Femur (tissue), 1 donor: ENCODE measurements around the gene MDFIC.

Source experiments
- DNase-seq: peaks from one replicate; pipeline ENCODE4 v3.0.0-alpha.2; 2017

Gene MDFIC

DNA sequence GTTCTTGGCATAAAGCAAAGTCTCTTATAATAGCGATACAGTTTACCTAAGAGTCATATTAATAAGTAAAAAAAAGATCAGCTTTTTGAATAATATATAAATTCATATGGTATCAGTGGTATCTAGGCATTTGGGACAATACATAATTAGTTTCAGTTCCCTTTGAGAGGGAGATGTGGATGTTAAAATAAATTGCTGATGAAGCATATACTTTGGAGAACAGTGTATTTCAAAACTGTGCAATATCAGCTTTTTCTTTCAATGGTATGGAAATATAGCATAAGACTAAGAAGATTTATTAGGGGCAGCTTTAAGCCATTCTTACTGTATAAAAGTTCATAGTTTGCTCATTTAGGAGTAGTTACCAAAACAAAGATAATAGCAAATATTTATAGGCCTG lies 35.5 kb downstream of the MDFIC start:
- no peak for DNase-seq

DNA sequence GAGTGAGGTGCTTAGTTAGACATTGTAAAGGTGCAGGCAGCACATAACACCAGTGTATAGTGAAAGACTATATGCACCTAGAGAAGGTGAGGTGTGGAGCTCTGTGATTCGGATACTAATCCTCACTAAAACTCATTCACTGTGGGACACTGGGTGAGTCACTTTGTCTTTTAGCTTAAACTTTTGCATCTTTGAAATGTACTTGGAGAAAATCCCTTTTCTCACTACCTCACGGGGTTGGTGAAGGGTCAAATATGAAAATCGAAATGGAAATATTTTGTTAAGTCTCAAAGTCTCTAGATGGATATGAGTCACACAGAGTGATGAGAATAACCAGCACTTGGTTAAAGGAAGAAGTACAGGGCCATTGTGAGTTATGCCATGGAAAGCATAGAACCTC lies 38.0 kb downstream of the MDFIC start:
- DNase-seq = no peak

DNA sequence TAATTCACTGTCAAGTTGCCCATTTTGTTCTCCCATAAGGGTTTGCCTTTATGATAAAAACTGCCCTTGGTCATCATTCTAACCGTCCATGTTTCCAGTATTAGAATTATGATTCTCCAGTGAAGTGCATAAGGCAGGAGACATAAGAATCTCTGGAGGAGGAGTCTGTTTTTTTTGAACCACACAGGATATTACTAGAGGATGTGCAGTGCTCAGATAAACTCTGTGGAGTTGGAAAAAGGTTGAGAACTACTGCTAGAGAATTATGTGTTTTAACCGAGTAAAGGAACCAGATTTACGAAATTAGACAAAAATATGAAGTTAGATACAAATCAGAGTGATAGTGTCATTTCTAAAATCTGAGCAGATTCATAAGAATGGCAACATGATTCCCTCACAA lies 40.5 kb downstream of the MDFIC start:
- no peak for DNase-seq

DNA sequence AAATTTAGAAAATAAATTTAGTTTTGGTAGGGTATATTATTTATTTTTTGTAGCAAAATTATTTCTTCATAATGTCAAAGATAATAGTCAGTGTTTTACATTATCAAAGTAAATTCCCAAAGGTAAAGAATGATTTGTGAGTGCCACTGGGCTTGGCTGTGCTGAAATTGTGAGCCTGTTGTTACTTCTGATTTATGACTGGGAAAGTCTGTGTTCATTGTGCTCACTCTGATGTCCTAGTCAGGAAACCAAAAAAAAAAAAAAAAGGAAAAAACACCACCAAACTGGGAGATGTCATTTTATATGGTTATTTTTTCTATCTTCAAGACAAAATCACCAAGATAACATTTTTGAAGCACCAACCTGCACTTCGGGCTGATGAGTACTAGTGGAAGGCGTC lies 44.3 kb downstream of the MDFIC start:
- DNase-seq = no peak

DNA sequence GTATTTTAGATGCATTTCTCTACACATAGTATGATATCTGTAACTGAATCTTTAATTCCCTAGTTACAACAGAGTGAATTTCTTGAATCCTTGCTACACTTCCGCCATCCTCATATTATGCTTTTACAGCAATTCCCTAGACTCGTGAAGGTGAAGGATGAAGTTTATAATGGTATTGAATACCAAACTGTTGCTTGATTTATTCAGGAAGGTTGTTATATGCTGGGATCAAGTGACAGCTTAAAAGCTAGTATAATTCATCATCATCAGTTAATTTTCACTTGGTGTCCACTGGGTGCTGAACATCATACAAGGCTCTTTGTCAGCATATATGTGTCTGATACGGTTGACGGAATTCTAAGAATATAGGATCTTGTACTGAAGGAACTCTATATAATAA lies 47.2 kb downstream of the MDFIC start:
- DNase-seq = no peak

DNA sequence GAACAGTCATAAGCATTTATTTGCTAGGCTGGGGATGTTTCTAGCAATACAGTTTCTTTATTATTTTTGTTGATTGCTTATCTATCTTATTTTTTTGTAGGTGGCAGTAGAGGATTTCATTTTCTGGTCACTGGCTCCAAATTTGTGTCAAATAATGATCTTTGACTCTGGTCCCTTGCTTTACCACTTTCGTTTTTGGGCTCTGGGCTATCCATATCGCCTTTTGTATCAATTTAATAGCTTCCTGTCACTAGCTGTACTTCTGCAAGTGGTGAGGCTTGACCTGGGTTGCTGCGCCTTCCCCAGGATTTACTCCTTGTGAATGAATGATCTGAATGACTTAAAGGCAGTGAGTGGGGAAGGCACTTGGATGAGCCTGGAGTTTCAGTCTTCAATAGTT lies 48.4 kb downstream of the MDFIC start:
- no peak for DNase-seq

DNA sequence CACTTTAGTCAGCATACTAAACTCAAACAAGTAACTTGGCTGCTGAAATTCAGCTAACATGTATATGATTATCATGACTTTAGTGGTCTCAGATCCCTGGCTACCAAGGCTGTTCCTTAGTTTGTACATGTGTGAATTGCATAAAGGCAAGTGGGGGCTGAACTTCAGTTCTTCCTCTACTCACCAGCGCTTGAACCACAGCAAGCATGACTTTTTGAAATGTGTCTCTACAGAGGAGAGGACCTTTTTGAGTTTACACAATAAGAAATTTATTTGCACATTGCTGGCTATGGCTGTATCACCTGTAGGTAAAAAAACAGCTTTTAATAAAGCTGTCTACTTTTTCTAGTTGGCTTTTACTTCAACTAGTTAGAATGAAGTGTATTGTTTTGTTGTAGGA lies 48.8 kb downstream of the MDFIC start:
- DNase-seq = no peak

DNA sequence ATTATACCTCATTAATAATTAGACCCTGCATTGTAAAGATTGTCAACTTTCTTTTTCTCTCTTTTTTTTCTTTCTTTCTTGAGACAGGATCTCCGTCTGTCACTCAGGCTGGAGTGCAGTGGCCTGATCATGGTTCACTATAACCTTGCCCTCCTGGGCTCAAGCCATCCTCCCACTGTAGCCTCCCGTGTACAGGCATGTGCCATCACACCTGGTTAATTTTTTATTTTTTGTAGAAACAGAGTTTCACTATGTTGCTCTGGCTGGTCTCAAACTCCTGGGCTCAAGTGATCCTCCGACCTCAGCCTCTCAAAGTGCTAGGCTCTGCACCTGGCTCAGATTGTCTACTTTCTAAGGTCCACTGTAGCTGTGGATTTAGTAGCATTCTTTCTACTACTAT lies 50.7 kb downstream of the MDFIC start:
- no peak for DNase-seq

DNA sequence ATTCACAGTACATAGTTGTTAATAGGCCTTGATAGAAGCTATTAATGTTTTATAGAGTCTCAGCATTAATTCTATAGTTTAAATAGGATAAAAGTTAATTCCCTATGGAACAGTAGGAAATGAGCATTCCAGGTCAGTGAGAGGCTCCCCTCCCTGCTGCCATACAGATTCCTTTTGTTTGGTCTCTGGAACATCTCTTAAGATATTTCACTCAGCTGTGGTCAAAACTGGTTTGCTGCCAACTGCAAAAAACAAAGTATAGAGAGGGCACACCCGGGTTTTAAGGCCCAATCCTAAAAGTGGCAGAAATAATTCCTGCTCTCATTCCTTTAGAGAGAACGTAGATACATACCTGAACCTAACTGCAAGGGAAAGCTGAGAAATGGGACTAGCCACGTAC lies 51.3 kb downstream of the MDFIC start:
- peak; percentile 24 for DNase-seq

DNA sequence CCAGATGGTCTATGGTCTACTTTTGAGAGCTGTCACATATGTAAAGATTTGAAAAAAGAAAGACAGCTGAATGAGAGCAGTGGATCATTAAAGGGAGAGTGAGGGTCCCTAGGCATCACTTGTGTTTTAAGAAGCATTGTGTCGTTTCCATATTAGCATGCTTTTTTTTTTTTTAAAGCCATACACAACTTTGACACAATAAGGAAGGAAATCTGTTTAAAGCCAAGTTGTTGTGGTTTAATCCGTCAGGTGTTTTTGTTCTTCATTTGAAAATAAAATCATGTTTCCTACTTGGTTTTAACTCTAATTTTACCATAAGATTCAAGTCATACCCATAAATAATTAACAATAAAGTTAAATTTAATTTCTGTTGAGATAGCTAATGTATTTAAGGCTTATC lies 53.5 kb downstream of the MDFIC start:
- no peak for DNase-seq

DNA sequence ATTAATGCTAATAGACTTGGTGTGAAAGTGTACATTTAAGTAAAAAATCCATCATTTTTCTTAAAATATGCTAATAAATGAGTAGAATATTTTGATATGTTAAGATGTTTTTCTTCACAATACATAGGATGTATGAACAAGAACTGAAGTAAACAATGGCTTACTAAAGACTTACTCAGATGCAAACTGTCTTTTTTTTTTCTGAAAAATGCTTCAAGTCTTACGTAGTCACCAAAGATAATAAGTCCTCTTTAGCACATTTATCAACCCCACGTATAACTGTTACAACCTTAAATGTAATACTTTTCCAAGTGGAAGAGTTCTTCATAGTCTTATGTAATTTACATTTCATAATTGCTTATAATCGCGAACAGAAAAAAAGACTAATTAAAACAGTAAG lies 54.8 kb downstream of the MDFIC start:
- DNase-seq = no peak

DNA sequence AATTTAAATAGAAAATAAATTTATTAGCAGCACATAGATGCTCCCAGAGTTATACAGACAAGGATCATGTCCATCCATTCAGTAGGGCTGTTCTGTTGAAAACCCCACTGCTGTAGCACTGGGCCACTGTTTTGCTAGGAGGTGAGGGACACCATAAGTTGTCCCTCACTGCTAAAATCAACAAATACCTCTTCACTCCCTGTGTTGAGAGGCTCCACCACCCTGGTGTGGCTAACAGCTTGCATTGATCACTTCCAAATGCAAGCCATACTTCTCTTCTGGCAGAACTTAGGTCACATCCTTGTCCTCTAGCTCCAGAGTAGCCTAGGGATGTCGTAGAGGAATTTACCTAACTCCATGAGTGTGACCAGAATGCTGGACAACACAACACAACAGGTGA lies 55.4 kb downstream of the MDFIC start:
- DNase-seq = no peak

DNA sequence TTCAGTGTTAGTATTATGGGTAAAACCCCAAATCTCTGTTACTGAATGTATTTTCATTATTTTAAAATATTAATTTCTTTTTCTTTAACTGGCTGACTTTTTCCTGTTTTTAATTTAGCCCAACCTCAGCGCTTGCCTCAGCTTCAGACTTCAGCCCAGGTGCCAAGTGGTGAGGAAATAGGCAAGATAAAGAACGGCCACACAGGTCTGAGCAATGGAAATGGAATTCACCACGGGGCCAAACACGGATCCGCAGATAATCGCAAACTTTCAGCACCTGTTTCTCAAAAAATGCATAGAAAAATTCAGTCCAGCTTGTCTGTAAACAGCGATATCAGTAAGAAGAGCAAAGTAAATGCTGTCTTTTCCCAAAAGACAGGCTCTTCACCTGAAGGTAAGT lies 57.5 kb downstream of the MDFIC start:
- no peak for DNase-seq

DNA sequence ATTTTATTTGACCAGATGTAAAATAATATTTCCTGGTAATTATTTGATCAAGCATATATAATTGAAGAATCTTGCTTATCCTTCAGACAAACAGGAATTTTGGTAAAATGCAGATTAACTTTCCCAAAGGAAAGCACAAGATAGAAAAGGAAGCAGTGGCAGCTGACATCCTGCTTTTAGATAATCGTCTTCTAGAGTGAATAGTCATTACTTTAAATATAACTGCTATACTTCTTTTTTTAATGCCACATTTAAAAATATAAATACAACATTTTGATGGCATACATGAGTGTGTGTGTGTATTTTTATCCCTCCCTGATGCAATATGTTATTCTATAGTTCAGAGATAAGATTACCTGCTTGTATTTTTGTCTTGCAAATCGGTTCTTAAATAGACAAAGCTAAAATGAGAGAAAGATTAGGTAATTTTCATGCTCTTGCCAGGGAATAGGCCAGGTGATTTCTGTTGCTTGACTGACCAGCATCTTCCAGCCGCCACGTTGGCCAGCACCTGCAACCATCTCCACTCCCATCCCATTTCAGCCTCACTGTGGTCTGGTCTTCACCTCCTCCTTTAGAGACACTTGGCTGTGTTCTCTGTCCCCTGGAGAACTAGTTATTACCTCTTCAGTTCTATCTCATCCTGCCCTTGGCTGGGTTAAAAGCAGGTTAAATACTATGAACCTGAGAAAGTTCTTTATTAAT lies 58.1 kb downstream of the MDFIC start:
- no peak for DNase-seq

DNA sequence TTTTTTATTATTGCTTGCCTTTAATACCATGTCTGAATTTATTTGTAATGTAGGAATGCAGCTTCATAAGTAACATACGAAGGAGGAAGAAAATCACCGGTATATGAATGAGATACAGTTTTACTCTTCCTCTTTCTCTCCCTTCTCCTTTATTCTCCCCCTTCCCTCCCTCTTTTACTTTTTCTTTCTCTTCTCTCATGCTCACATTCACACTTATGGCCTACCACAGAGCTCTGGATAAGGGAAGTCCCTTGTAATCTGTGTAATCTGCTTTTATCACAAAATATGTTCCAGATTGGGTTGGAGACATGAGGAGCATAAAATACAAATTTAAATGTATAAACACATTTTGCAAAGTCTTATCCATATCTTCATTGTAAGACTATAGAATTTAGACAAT lies 59.4 kb downstream of the MDFIC start:
- DNase-seq = no peak

DNA sequence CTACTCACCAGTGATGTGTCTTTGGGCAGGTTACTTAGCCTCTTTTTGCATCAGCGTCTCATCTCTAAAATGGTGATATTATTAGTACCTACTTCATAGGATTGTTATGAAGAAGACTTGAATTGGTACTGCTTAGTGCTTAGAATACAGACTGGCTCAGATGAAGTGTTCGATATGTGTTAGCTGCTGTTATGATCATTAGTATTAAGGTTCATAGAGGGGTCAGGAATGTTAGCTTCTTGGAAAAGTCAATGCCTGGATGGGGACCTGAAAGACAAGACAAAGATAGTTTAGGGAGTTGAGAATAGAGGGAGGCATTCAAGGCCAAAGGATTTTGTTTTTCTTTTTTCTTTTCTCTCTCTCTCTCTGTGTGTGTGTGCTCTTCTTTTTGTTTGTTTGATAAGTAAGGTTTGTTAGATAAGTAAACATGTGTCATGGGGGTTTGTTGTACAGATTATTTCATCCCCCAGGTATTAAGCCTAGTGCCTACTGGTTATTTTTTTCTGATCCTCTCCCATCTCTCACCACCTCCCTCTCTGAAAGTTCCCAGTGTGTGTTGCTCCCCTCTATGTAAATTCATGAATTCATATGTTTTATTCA lies 63.3 kb downstream of the MDFIC start:
- DNase-seq = no peak

DNA sequence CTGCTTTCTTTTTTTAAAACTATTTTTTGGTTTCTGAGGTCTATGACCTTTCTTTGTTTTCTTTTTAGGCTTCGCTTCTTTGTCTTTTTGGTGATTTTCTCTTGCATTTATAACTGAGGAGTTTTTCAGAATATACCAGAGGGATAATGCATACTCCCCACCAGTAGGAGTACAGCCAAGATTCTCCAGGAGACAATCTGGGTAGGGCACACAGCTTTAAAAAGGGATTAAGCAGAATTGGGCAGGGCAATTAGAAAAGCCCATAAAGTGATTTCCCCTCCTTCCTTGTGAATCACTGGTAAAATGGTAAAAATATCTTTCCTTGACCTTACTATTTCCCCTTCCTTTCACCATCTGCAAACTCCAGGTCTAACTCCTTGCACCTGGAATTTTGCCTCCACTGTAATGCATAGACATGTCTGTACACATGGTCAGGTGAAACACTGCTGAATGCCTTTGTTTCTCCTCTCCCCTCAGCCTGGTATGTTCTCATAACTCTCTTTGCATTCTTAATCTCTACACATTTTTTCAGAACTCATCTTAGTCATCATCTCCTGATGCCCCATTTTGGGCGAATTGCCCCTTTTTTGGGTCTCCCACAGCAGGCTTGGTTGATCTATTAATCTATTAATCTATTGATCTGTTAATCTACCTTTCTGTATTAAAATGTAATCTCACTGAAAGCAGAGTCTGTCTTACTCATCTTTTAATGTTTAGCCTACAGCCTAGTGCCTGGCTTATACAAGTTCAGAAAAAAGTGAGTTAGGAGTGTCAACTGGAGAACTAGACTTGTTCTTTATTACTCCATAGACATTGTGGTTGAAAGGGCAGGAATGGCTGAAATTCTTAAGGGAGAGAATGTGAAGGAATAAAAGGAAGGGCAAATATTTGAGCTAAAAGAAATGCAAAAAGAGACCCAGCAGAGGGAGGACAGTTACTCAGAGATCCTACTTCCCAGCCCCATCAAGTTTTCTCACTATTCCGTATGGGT lies 64.6 kb downstream of the MDFIC start:
- DNase-seq = no peak

DNA sequence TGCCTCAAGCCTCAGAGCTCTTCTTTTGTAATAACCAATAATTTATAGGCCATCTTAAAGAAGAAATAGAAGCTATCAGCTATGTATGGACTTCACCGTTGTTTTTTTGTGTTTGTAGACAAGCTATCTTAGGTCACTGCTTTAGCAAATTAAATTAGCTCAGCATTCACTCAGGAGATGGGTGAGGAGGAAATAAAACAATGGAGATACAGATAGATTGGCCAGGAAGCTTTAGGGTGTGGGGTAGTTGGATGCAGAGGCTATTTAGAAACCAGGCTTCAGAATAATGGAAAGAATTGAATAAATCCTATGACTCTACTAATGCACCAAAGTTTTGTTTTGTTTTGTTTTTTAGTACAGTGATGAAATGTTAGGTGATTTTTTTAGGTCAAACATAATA lies 66.1 kb downstream of the MDFIC start:
- DNase-seq = no peak

DNA sequence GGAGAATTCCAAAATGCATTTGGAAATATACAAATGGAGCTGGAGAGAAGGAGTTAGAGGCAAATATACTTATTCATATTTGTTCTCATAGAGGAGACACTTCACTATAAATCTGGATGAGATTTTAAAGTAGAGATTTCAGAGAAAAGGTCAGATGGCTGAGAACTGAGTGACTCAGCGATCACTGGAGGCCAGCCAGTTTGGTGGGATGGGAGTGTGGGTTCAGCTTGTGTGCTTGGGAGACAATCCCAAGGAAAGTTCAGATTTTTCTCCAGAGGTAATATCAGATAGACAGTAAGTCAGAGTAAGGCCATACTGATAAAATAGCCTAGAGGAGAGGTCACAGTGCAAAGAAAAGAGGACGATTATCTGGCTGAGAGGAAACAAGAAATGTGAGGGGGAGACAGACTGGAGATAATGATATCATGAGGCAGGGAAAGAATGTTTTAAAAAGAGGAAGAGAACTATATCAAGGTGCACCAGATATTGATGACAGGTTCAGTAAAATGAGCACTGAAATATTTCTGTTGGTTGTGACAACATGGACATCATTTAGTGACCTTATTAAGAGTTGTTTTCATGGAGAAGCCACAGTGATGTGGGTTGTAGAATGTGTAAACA lies 67.0 kb downstream of the MDFIC start:
- no peak for DNase-seq

DNA sequence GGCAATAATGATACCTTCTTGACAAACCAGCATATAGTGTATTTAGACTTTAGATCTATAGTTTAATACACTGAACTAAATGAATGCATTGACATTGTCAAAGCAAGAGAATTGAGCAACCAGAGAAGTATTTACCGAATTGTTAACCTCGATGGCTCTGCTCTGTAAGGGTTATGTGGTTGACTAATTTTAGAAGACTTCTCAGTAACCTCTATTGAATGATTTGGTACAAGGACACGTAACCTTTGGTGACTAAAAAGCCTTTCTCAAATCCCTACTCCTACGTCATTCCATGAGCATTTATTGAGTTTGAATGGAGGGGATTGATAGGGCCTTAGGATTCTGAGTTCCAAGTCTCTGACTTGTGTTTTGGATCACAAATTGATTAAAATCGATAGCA lies 67.6 kb downstream of the MDFIC start:
- no peak for DNase-seq

DNA sequence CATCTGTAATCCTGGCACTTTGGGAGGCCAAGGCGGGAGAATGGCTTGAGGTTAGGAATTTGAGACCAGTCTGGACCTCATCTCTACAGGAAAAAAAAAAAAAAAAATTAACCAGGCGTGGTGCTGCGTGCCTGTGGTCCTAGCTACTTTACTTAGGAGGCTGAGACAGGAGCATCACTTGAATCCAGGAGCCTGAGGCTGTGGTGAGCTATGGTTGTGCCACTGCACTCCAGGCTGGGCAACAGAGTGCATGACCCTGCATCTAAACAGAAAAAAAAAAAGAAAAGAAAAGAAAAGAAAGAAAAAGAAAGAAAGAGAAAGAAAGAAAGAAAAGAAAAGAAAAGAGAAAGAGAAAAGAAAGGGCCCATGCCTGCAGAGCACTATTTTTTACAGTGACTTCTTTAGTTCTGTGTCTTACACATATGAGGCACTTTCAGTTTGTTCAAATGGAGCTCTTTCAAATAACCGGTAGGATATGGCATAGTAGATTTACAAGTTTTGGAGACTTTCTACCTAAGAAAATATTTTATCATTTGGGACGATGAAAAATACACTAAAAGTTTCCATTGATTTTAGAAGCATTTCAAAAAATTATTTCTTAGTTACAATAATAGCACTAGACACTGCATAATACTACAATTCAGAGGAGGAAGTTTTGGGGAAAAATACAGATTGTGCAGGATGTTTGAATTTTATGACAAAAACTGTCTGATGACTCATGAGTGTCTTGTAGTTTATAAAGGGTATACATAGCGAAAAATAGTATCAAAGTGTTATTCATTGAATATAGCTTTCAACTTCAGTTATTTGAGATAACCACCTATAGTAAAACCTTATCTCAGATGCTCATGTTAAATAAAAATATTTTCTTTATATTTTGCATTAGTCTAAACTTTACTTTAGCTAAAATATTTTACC lies 75.9 kb downstream of the MDFIC start:
- DNase-seq = no peak

DNA sequence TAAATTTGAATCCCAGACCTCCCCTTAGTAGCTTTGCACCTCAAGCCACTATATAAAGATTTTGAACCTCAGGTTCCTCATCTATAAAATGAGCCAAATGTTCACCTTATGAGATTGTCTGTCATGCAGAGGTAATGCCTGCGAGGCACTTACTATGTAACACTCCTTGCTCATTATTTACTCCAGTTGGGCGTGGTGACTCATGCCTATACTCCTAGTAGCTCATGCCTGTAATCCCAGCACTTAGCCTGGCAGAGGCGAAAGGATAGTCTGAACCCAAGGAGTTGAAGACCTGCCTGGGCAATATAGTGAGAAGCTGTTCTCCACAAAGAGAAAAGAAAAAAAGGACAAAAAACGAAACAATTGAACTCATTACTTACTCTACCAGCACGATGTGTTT lies 82.2 kb downstream of the MDFIC start:
- DNase-seq = no peak
